DMS 273 treated with DMSO at 0.1 percent for 48 hours (cell line): ENCODE results near the gene ZBTB49.

Source experiments
- DNase-seq: peaks from one replicate; lab custom pipeline; 2025; lab: John Stamatoyannopoulos, UW

ZBTB49 gene

DNA sequence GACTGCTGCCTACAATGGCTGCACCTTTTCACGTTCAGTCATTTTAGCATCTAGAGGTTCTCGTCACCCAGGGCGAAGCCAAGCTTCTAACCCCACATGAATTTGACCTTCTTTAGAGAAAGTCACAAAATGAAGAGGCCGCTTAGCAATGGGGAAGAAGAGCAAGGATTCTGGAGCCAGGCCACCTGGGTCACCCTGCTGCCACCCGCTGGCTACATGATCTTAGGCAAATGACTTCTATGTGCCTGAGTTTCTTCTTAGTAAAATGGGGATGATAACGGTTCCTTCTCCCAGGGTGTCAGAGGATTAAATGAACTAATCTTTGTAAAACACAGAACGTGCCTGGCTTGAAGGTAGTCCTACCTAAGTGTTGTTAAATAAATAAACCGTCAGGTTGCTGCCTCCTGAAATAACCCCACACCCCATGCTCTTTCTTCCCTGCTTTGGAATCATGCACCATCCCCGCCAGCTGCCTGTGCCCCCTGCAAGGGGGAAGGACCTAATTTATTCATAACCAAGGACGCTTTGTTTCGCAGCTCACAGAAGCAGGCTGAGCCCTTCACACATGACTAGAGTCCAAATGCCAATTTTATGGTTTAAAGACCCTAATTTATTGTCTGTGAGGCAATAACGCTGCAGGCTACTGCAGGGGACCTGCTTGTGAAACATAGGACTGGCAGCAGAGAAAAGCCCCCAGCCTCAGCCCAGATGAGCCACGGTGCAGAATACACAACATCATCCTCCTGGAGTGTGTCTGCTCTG lies 68.2 kb downstream of the ZBTB49 start:
- DNase-seq, result no peak

DNA sequence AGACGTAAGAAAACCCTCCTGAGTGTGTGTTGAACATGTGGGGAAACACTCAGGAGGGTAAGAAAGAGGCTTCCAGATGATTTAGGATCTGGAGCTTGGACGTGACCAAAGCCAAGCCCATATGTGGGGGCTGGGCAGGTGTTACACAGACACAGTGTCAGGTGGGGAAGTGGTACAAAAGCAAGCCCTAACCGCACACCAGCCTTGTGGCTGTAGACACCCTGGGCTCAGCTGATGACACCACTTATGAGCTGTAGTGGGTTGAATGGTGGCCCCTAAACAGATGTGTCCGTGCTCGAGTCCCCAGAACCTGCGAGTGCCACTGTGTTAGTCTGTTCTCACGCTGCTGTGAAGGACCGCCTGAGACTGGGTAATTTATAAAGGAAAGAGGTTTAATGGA lies 71.8 kb downstream of the ZBTB49 start:
- no peak for DNase-seq

GRCh38 chr4:4362991-4363697 lies 73.1 kb downstream of the ZBTB49 start:
- no peak for DNase-seq

GRCh38 chr4:4364061-4364460 lies 74.0 kb downstream of the ZBTB49 start:
- DNase-seq, result no peak

DNA sequence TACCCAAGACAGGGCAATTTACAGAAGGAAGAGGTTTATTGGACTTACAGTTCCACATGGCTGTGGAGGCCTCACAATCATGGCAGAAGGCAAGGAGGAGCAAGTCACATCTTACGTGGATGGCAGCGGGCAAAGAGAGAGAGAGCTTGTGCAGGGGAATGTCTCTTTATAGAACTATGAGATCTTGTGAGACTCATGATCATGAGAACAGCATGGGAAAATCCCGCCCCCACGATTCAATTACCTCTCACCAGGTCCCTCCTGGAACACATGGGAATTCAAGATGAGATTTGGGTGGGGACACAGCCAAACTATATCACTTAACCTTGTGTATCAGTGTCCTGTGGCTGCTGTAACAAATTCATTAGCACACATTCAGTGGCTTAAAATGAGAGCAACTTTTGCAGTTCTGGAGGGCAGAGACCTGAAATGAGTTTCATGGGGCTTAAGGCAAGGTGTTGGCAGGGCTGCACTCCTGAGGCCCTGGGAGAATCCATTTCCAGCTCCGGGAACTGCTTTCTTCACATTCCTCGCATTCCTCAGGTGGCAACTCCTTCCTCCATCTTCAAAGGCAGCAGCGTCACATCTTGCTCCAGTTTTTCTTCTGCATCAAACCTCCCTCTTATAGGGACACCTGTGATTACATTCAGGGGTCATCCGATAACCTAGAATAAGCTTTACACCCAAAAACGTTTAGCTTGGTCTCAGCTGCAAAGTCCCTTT lies 74.6 kb downstream of the ZBTB49 start:
- DNase-seq, result no peak

- DNase-seq, result no peak
Measured at GRCh38 chr4:4368809-4369580, 78.9 kb downstream of the ZBTB49 start.
